Fibroblast of mammary gland (primary cell): Measurements from ENCODE around the gene KCND3.

ENCODE experiments used
- DNase-seq: peaks from one replicate; pipeline ENCODE4 v3.0.0-alpha.2; 2010; ENCODE audit warnings: low read depth
- H3K4me3 ChIP-seq: 2 replicates; pipeline ENCODE4 v1.5.1; 2011; ENCODE audit warnings: low read depth, mild to moderate bottlenecking, low read length, moderate library complexity; ENCODE audit not compliant: control insufficient read depth
- TF ChIP-seq, protein P1 (sequence below): conservative IDR thresholded peaks from 2 replicates; pipeline ENCODE4 v1.5.1; 2011; ENCODE audit warnings: low read depth, low read length, inconsistent platforms; ENCODE audit not compliant: control insufficient read depth, insufficient read depth

KCND3 gene

DNA sequence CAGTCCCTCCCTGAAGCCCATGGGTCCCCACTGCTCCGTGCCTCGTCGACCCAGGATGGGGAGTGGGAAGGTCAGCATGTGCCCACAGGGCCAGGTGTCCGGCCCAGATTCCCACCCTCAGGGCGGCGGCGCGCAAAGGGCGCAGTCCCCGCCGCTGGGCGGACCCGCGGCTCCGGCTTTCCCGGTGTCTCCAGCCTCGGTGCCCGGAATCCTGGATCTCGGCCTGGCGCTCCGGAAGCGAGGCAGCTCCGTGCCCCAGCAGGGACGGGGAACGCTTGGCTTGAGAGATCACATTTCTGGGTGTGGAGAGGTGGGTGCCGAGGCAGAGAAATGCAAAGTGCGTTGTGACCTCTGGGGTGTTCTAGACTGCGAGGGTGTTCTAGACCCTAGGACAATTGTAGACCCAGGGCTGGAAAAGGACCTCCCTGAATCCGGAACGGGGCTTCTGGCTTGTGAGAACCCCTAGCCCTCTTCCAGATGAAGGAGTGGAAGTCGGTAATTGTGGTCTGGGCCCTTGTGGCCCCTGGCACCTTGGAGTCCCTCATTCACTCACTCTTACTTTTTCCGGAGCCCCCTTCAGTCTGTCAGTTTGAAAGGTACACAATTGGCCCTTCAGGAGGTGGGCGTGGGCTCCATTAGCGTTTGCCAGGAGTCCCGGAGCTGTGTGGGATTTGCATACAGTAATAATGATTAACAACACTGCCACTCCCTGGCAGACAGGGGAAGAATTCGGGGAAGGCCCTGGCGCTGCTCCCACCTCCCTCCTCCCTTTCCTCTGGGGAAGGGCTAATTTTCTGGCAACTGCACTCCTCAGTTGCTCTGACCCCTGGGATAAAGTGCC is 1.6 kb upstream of the KCND3 start:
- TF ChIP-seq, protein P1, sequence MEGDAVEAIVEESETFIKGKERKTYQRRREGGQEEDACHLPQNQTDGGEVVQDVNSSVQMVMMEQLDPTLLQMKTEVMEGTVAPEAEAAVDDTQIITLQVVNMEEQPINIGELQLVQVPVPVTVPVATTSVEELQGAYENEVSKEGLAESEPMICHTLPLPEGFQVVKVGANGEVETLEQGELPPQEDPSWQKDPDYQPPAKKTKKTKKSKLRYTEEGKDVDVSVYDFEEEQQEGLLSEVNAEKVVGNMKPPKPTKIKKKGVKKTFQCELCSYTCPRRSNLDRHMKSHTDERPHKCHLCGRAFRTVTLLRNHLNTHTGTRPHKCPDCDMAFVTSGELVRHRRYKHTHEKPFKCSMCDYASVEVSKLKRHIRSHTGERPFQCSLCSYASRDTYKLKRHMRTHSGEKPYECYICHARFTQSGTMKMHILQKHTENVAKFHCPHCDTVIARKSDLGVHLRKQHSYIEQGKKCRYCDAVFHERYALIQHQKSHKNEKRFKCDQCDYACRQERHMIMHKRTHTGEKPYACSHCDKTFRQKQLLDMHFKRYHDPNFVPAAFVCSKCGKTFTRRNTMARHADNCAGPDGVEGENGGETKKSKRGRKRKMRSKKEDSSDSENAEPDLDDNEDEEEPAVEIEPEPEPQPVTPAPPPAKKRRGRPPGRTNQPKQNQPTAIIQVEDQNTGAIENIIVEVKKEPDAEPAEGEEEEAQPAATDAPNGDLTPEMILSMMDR = peak; percentile 11
- H3K4me3 ChIP-seq = no peak overlapping the region
- peak; percentile 20 for DNase-seq

DNA sequence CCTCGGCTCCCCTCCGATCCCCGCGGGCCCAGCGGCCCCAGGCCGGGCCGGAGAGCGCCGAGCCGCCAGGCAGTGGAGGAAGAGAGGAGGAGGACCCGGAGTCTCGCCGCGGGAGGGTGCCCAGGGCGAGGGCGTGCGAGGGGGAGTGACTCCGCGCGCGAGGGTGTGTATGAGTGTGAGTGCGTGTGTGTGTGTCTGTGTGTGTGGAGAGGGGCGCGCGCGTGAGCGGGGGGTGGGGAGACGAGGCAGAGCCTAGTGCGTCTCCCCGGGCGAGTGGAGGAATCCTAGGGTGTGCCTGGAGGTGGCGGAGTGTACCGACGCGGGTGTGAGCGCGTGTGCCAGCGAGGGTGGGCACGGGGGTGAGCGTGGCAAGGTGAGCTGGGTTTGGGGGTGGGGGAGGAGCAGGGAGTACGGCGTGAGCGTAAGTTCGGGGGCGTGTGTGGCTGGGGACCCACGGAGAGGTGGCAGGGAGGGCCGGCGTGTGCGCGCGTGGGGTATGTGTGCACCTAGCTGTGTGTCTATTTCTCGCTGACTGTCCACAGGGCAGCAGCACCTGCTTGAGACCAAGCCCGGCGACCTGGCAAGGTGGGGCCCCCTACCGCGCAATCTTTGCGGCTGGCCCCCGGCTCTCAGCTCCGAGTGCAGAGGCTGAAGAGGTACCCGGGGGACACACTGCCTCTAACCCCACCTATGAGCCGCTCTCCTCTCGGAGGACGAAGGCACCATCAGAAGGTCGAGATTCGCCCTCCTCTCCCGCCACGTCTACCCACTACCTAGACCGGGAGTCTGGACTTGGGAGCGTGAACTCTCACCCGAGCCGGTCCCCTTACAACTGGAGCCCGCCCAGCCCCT is 784 bp upstream of the KCND3 start:
- TF ChIP-seq, protein P1 = no peak
- H3K4me3 ChIP-seq = no peak overlapping the region
- no peak for DNase-seq

DNA sequence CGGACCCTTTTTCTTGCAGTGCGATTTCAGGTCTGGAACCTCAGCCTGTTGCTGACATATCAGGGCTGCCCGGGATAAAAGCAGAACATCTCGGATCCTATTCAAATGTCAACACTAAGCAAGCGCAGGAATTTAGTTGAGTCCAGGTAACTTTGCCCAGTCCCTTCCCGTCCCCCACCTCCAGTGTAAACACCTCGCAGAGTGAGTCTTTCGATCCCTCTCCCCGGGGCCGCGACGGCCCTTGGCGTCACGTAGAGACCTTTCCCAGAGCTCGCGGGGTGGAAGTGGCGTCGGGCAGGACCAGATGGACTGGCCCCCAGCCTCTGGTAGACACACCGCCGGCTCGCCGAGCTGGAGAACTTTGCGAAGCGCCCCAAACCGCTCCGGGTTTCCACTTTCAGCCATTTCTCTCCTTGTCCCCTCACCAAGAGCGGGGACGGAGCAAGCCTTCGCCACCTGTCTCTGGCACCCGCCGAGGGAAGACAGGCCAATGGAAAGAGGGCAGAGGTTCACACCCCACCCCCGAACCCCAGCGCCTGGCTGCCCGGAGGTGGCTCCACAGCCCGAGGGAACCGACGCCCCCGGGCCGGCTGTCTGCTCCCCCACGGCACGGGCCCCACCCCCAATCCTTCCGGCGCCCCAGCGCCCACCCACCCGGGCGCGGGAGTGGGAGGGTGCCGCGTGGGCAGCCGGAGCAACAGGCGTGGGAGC is 570 bp downstream of the KCND3 start:
- TF ChIP-seq, protein P1 = no peak
- no peak overlapping the region for H3K4me3 ChIP-seq
- no peak for DNase-seq

DNA sequence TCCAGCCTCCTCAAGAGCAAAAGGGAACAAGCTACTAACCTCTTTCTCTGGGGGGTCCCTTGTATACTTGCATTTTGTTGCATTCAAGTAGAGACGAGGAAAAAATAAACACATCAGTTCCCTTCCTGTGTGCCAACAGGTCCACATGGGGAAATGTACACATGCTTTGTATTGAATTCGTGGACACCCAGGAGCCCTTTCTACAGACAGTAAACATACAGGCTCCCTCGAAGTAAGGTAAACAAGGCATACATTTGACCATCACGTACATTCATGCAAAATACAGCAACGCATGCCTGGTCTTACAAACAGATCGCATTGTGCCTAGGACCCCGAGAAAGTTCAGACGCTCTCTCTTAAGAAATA is 1.1 kb downstream of the KCND3 start:
- no peak overlapping the region for H3K4me3 ChIP-seq
- TF ChIP-seq, protein P1 = no peak
- DNase-seq = no peak

DNA sequence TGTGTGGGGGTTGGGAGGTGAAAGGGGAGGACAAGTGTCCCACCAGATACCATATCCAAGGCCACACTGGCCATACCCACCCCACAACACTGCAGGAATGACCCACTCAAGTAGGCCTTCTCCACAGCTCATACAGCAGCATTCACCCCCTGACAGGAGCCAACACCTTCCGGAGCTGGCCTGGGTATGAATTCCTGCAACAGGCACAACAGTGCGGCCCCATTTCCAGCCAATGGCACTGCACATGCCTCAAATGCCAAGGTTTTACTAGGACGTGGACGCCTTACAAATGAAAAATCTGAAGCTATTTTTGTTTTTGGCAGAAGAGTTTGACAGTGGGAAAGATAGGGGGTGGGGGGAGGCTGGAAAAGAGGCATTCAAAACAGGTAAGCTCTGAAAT is 2.0 kb downstream of the KCND3 start:
- TF ChIP-seq, protein P1 = no peak
- no peak for DNase-seq
- H3K4me3 ChIP-seq = no peak overlapping the region

DNA sequence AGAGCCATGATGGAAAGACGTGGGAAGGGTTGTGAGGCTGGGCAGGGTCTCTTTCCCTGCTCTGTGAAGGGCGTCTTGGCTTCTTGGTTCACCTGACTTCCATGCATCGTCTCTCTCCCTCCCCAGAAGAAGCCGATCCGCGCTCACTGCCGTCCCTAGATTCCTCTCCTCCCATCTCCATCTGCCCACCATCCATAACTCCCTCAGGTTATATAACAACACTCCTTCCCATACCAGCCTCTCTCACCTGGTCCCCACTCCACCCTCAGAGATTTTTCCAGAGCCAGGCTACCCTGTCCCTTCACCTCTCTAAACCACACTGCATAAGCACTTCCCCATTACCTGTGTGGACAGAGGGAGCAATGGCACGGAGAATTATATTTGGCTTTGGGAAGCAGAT is 6.0 kb downstream of the KCND3 start:
- TF ChIP-seq, protein P1 = no peak
- H3K4me3 ChIP-seq = no peak overlapping the region
- DNase-seq = no peak
